GM23338 (cell line): Measurements from ENCODE around the gene PIF1. TPM values are rescaled to one million over a fixed set of nuclear protein-coding genes. Genes with fewer than 3 reads are reported as not detected.

Experiments used
- ATAC-seq: fragments of 200-7000 bp; cut with Tn5 transposase; 3 replicates; pipeline ENCODE4 v1.9.1; 2020
- DNase-seq: peaks from one replicate; pipeline ENCODE4 v3.0.0-alpha.2; 2015; ENCODE audit warnings: low spot score
- H2AFZ ChIP-seq: fragments of 200-600 bp; sonication (generic); 2 replicates; pipeline ENCODE4 v1.8.0; 2016; ENCODE audit warnings: antibody characterized with exemption, mild to moderate bottlenecking, moderate library complexity
- H3F3A ChIP-seq: fragments of 200-600 bp; sonication (generic); replicated peaks from 2 replicates; pipeline ENCODE4 v1.8.0; 2017; ENCODE audit warnings: antibody characterized with exemption, mixed run types, low read depth
- H3K27ac ChIP-seq: fragments of 200-600 bp; sonication (generic); 2 replicates; pipeline ENCODE4 v1.6.1; 2016; ENCODE audit warnings: low read depth
- H3K27me3 ChIP-seq: fragments of 200-600 bp; sonication (generic); 2 replicates; pipeline ENCODE4 v1.8.0; 2016; ENCODE audit warnings: mild to moderate bottlenecking, mixed run types, moderate library complexity; ENCODE audit not compliant: insufficient read depth
- H3K36me3 ChIP-seq: fragments of 200-600 bp; sonication (generic); 2 replicates; pipeline ENCODE4 v1.8.0; 2016; ENCODE audit warnings: mild to moderate bottlenecking; ENCODE audit not compliant: insufficient read depth
- H3K4me1 ChIP-seq: fragments of 200-600 bp; sonication (generic); 2 replicates; pipeline ENCODE4 v1.8.0; 2016; ENCODE audit warnings: mild to moderate bottlenecking, moderate library complexity; ENCODE audit not compliant: insufficient read depth
- H3K4me2 ChIP-seq: fragments of 200-600 bp; sonication (generic); 2 replicates; pipeline ENCODE4 v1.7.1; 2017; ENCODE audit warnings: mixed run types
- H3K4me3 ChIP-seq: fragments of 200-600 bp; sonication (generic); 2 replicates; pipeline ENCODE4 v1.6.1; 2016; ENCODE audit warnings: mixed run types
- H3K79me2 ChIP-seq: fragments of 200-600 bp; sonication (generic); replicated peaks from 2 replicates; pipeline ENCODE4 v1.8.0; 2017; ENCODE audit warnings: mild to moderate bottlenecking; ENCODE audit not compliant: insufficient read depth
- H3K9me2 ChIP-seq: fragments of 200-600 bp; sonication (generic); 2 replicates; pipeline ENCODE4 v1.8.0; 2017; ENCODE audit not compliant: insufficient read depth
- H4K20me1 ChIP-seq: fragments of 200-600 bp; sonication (generic); replicated peaks from 2 replicates; pipeline ENCODE4 v1.8.0; 2017; ENCODE audit warnings: mild to moderate bottlenecking; ENCODE audit not compliant: insufficient read depth
- H3K27ac Mint-ChIP-seq: 2 replicates; pipeline ENCODE4 v1.8.0; 2020; ENCODE audit warnings: inconsistent platforms, mild to moderate bottlenecking, moderate library complexity, mixed read lengths
- H3K27me3 Mint-ChIP-seq: 3 replicates; pipeline ENCODE4 v1.8.0; 2022; ENCODE audit warnings: low read depth, mild to moderate bottlenecking, moderate library complexity, mixed read lengths, inconsistent platforms; ENCODE audit not compliant: insufficient read depth, poor library complexity
- H3K36me3 Mint-ChIP-seq: 3 replicates; pipeline ENCODE4 v1.8.0; 2021; ENCODE audit warnings: low read depth, mild to moderate bottlenecking, inconsistent platforms, moderate library complexity, mixed read lengths
- H3K4me1 Mint-ChIP-seq: 3 replicates; pipeline ENCODE4 v1.8.0; 2020; ENCODE audit warnings: mild to moderate bottlenecking, inconsistent platforms, mixed read lengths
- H3K4me3 Mint-ChIP-seq: 3 replicates; pipeline ENCODE4 v1.8.0; 2021; ENCODE audit warnings: moderate library complexity, mild to moderate bottlenecking, inconsistent platforms, mixed read lengths
- H3K9me3 Mint-ChIP-seq: 3 replicates; pipeline ENCODE4 v1.8.0; 2020; ENCODE audit warnings: moderate library complexity, mild to moderate bottlenecking, inconsistent platforms, mixed read lengths
- CREB1 ChIP-seq: fragments of 250-450 bp; sonication (Bioruptor Pico); IDR thresholded peaks from 2 replicates; pipeline ENCODE4 v1.5.0; 2020; ENCODE audit warnings: low read depth, mild to moderate bottlenecking, moderate library complexity
- CTCF ChIP-seq, 2 experiments: fragments of 200-600 bp in 1 of 2; sonication (generic) in 1 of 2; conservative IDR thresholded peaks; 2 replicates each; pipeline versions ENCODE4 v1.5.1 to v1.6.1; 2016 to 2017; ENCODE audit warnings: antibody characterized with exemption in 2 of 2, low read depth in 2 of 2, mild to moderate bottlenecking in 2 of 2, moderate library complexity in 1 of 2
- ETS1 ChIP-seq: IDR thresholded peaks from 2 replicates; pipeline ENCODE4 v1.6.1; 2016; ENCODE audit warnings: antibody characterized with exemption
- EZH2 ChIP-seq: fragments of 200-600 bp; sonication (generic); IDR thresholded peaks from one replicate; pipeline ENCODE4 v1.8.0; 2017; ENCODE audit warnings: antibody characterized with exemption, mild to moderate bottlenecking, low read depth; ENCODE audit not compliant: unreplicated experiment
- EZH2phosphoT487 ChIP-seq: fragments of 200-600 bp; sonication (generic); IDR thresholded peaks from one replicate; pipeline ENCODE4 v1.8.1; 2018; ENCODE audit warnings: antibody characterized with exemption; ENCODE audit not compliant: unreplicated experiment
- POLR2AphosphoS5 ChIP-seq: IDR thresholded peaks from 2 replicates; pipeline ENCODE4 v1.6.1; 2016; ENCODE audit warnings: antibody characterized with exemption, low read depth
- REST ChIP-seq: IDR thresholded peaks from one replicate; pipeline ENCODE4 v1.6.1; 2018; ENCODE audit warnings: antibody characterized with exemption; ENCODE audit not compliant: unreplicated experiment
- STAT1 ChIP-seq: IDR thresholded peaks from one replicate; pipeline ENCODE4 v1.6.1; 2016; ENCODE audit warnings: antibody characterized with exemption; ENCODE audit not compliant: unreplicated experiment
- ZNF331 ChIP-seq: fragments of 250-450 bp; sonication (Bioruptor Pico); IDR thresholded peaks from 2 replicates; pipeline ENCODE4 v1.5.0; 2020; ENCODE audit warnings: low read depth, mild to moderate bottlenecking, moderate library complexity
- ZNF462 ChIP-seq: fragments of 250-450 bp; sonication (Bioruptor Pico); IDR thresholded peaks from 2 replicates; pipeline ENCODE4 v1.5.0; 2020; ENCODE audit warnings: mild to moderate bottlenecking, moderate library complexity
- polyA plus RNA-seq: library from polyadenylated mRNA; unstranded; fragments of >200 nt; fragmentation: Nextera tagmentation; extraction: Ambion mirVana; gene quantifications from 2 replicates; pipeline ENCODE4 v1.2.1, GENCODE V29; 2016
- total RNA-seq: library from RNA; depleted of rRNA; stranded (reverse); fragments of >200 nt; shearing (Covaris generic); gene quantifications from 2 replicates; pipeline ENCODE4 v1.2.3, GENCODE V29; 2014

The PIF1 gene
- total and polyA plus RNA-seq, 2 experiments from 2014 or later, result 116 to 200 TPM

GRCh38 chr15:64865126-64865997 lies 39.9 kb upstream of the PIF1 start:
- Mint-ChIP-seq H3K4me3 (no peak overlapping the region), H3K27ac (no peak overlapping the region; the same call in none of the 2 replicates), H3K4me1 (peaks cover 43% of the 10 kb centered on the region), H3K36me3 (peaks cover 50% of the 10 kb centered on the region), H3K9me3 (no peaks in the 10 kb centered on the region; the same call in 1 of the 3 replicates), H3K27me3 (peaks cover 24% of the 10 kb centered on the region)
- Histone ChIP-seq H3K4me3 (no peak overlapping the region), H3K27me3 (no peaks in the 10 kb centered on the region), H3F3A (0 out of 2 replicates have a peak, but pooled peaks cover 13% of the 10 kb centered on the region), H3K4me1 (peaks cover 38% of the 10 kb centered on the region), H3K36me3 (0 out of 2 replicates have a peak, but pooled peaks cover 5% of the 10 kb centered on the region), H2AFZ (no peak overlapping the region), H4K20me1 (peaks cover 8% of the 10 kb centered on the region), H3K9me2 (peaks cover 4% of the 10 kb centered on the region; the same call in 1 of the 2 replicates), H3K79me2 (0 out of 2 replicates have a peak, but pooled peaks cover 3% of the 10 kb centered on the region), H3K4me2 (peak overlapping the region; percentile 38; the same call in 1 of the 2 replicates), H3K27ac (peak overlapping the region; percentile 66; the same call in 1 of the 2 replicates)
- TF ChIP-seq ZNF462 (CRISPR knock-in tag) (no peak), ZNF331 (CRISPR knock-in tag) (no peak), CREB1 (no peak), REST (no peak), ETS1 (no peak), CTCF (conservative IDR thresholded peaks at IDR 0.05; ENCODE audit: low read depth in 2 of 2) (no peak), EZH2phosphoT487 (no peak), STAT1 (no peak), POLR2AphosphoS5 (no peak), EZH2 (no peak)
- no peak for ATAC-seq
- no peak for DNase-seq
